DMS 273 (cell line): ENCODE data around the gene BACE1-AS.

Source experiments
- DNase-seq: peaks from one replicate; lab custom pipeline; 2025; ENCODE audit not compliant: unreplicated experiment; lab: John Stamatoyannopoulos, UW

BACE1-AS gene

GRCh38 chr11:117289795-117290194, 1.4 kb upstream of the BACE1-AS start:
- no peak for DNase-seq

GRCh38 chr11:117292616-117293015, 1.5 kb downstream of the BACE1-AS start:
- no peak for DNase-seq

GRCh38 chr11:117295438-117296137, 4.4 kb downstream of the BACE1-AS start:
- DNase-seq, result no peak

GRCh38 chr11:117296881-117297280, 5.7 kb downstream of the BACE1-AS start:
- no peak for DNase-seq

GRCh38 chr11:117298195-117298594, 7.0 kb downstream of the BACE1-AS start:
- no peak for DNase-seq

- no peak for DNase-seq
Measured at GRCh38 chr11:117299351-117300282, 8.5 kb downstream of the BACE1-AS start.

- DNase-seq, result no peak
Measured at GRCh38 chr11:117300283-117300663, 9.1 kb downstream of the BACE1-AS start.

- DNase-seq, result no peak
Measured at GRCh38 chr11:117300773-117301172, 9.6 kb downstream of the BACE1-AS start.

- DNase-seq, result no peak
Measured at GRCh38 chr11:117302228-117302627, 11.1 kb downstream of the BACE1-AS start.

- no peak for DNase-seq
Measured at GRCh38 chr11:117303101-117303500, 12.0 kb downstream of the BACE1-AS start.

- DNase-seq, result no peak
Measured at GRCh38 chr11:117303646-117304315, 12.6 kb downstream of the BACE1-AS start.

- no peak for DNase-seq
Measured at GRCh38 chr11:117305145-117305544, 14.0 kb downstream of the BACE1-AS start.

- DNase-seq, result no peak
Measured at GRCh38 chr11:117309310-117309709, 18.2 kb downstream of the BACE1-AS start.

GRCh38 chr11:117313091-117313490, 21.9 kb downstream of the BACE1-AS start:
- no peak for DNase-seq

- no peak for DNase-seq
Measured at GRCh38 chr11:117313828-117314768, 23.0 kb downstream of the BACE1-AS start.

GRCh38 chr11:117314840-117315239, 23.7 kb downstream of the BACE1-AS start:
- DNase-seq, result no peak

- DNase-seq, result peak; percentile 5
Measured at GRCh38 chr11:117315285-117316196, 24.4 kb downstream of the BACE1-AS start.

- peak; percentile 92 for DNase-seq
Measured at GRCh38 chr11:117316197-117316961, 25.2 kb downstream of the BACE1-AS start, which contains the start of gene BACE1. TSS of gene BACE1 (minus strand) at chr11:117316256. CDS start at chr11:117315795, 461 bp downstream.

- no peak for DNase-seq
Measured at GRCh38 chr11:117318738-117319137, 27.6 kb downstream of the BACE1-AS start.
